Caco-2 (cell line): ENCODE data around the gene ERF. TPM values are rescaled to one million over a fixed set of nuclear protein-coding genes. Genes with fewer than 3 reads are reported as not detected.

Experiments used
- BruUV-seq: library from RNA; stranded (reverse); fragments of 400-500 nt; replicated peaks from 2 replicates; lab custom pipeline; 2021; lab: Mats Ljungman, UMichigan
- CTCF ChIA-PET: fragments of 300-600 bp; sonication (Branson Sonifier 250); formaldehyde crosslinking; loops from one replicate; lab custom pipeline; 2022; ENCODE audit warnings: antibody characterized with exemption; lab: Charles Lee
- POLR2A ChIA-PET: fragments of 300-600 bp; sonication (Branson Sonifier 250); formaldehyde crosslinking; loops from one replicate; lab custom pipeline; 2022; ENCODE audit warnings: antibody characterized with exemption; lab: Charles Lee
- DNase-seq, 2 experiments: peaks; one replicate each; pipeline versions ENCODE4 v3.0.0 to v3.0.0-alpha.2; 2020 to 2022
- H3K27me3 ChIP-seq: replicated peaks from 2 replicates; pipeline ENCODE4 v1.6.0; 2011; ENCODE audit warnings: low read length; ENCODE audit not compliant: control insufficient read depth, insufficient read depth
- H3K36me3 ChIP-seq: 2 replicates; pipeline ENCODE4 v1.5.1; 2011; ENCODE audit warnings: low read length; ENCODE audit not compliant: control insufficient read depth, insufficient read depth
- H3K4me1 ChIP-seq: fragments of 250-450 bp; sonication (Bioruptor Pico); 2 replicates; pipeline ENCODE4 v1.5.1; 2020; ENCODE audit warnings: mild to moderate bottlenecking
- H3K4me3 ChIP-seq: 2 replicates; pipeline ENCODE4 v1.5.1; 2011; ENCODE audit warnings: low read depth, mild to moderate bottlenecking, control low read depth, low read length
- H3K9me3 ChIP-seq: fragments of 250-450 bp; sonication (Bioruptor Pico); 2 replicates; pipeline ENCODE4 v1.5.1; 2020; ENCODE audit warnings: mild to moderate bottlenecking, moderate library complexity
- H3K27ac Mint-ChIP-seq: one replicate; pipeline ENCODE4 v1.8.0; 2022; ENCODE audit warnings: mixed read lengths; ENCODE audit not compliant: unreplicated experiment
- H3K27me3 Mint-ChIP-seq: one replicate; pipeline ENCODE4 v1.8.0; 2022; ENCODE audit warnings: mixed read lengths; ENCODE audit not compliant: insufficient read depth, unreplicated experiment
- H3K36me3 Mint-ChIP-seq: one replicate; pipeline ENCODE4 v1.8.0; 2022; ENCODE audit warnings: mild to moderate bottlenecking, mixed read lengths; ENCODE audit not compliant: insufficient read depth, unreplicated experiment
- H3K4me1 Mint-ChIP-seq: one replicate; pipeline ENCODE4 v1.8.0; 2022; ENCODE audit warnings: low read depth, mixed read lengths; ENCODE audit not compliant: unreplicated experiment
- H3K4me3 Mint-ChIP-seq: one replicate; pipeline ENCODE4 v1.8.0; 2022; ENCODE audit warnings: mild to moderate bottlenecking, moderate library complexity, mixed read lengths; ENCODE audit not compliant: unreplicated experiment
- H3K9me3 Mint-ChIP-seq: one replicate; pipeline ENCODE4 v1.8.0; 2022; ENCODE audit warnings: mixed read lengths; ENCODE audit not compliant: unreplicated experiment
- intact Hi-C: fragments of 100-400 bp; cut with micrococcal nuclease; formaldehyde crosslinking; loops from one replicate; pipeline ENCODE4 v1.10.0; 2022; ENCODE audit not compliant: unreplicated experiment
- total RNA-seq: library from RNA; stranded (reverse); gene quantifications from 2 replicates; pipeline ENCODE4 v1.2.3, GENCODE V29; 2022
- TF ChIP-seq, protein P1 (sequence below), 2 experiments: fragments of 200-600 bp in 1 of 2; IDR thresholded peaks; 1 replicate in 1 of 2; 2 replicates in 1 of 2; pipeline versions ENCODE4 v1.5.1 to v1.8.0; 2011 to 2022; ENCODE audit warnings: antibody characterized with exemption in 1 of 2, control low read depth in 1 of 2, inconsistent platforms in 1 of 2, low read depth in 1 of 2, low read length in 1 of 2, mild to moderate bottlenecking in 1 of 2, moderate library complexity in 1 of 2; ENCODE audit not compliant: insufficient read depth in 1 of 2, severe bottlenecking in 1 of 2, unreplicated experiment in 1 of 2

The ERF gene
- total RNA-seq, 1 experiment from 2014 or later: 149 TPM

DNA sequence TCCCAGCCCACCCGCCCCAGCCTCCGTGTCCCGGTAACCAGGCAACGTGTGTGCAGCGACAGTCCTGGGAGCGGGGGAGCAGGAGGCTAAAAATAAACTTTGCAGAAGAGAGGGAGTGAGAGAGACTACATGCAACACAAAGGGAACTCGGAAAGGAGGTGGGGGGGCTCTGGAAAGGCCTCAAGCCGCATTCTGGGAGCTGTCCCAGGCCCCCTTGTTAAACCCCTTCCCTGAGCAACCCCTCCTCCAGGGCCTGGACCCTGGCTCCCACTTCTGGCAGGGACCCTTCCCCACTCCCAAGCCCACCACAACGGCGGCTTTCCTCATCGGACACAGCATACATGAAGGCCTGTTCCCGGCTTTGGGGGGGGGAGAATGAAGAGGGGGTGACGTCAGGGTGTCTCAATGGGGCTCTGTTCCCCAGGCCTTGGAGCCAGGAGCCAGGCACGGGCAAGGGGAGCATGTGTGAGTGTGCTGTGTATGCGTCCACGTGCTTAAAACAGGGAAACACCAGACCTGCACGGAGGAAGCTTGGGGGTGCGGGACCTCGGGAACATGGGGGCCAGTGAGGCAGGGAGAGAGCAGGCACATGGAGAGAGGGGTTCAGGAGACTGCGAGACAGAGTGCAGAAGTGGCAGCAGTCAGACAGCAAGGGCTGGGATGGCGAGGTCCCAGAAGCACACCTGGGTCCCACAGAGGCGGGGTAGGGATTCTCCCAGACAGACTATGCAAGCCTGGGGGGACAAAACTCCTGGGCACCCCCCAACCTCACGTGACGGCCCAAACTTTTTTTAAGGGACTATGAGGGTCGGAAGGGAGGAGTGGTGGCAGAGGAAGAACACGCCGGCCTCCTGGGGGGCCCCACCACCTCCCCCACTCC, 2.3 kb downstream of the ERF start:
- Mint-ChIP-seq H3K27ac (peak overlapping the region; percentile 89), H3K9me3 (no peaks in the 10 kb centered on the region), H3K36me3 (peaks cover 62% of the 10 kb centered on the region), H3K27me3 (no peaks in the 10 kb centered on the region), H3K4me1 (peaks cover 21% of the 10 kb centered on the region), H3K4me3 (peak overlapping the region; percentile 87)
- TF ChIP-seq, protein P1, sequence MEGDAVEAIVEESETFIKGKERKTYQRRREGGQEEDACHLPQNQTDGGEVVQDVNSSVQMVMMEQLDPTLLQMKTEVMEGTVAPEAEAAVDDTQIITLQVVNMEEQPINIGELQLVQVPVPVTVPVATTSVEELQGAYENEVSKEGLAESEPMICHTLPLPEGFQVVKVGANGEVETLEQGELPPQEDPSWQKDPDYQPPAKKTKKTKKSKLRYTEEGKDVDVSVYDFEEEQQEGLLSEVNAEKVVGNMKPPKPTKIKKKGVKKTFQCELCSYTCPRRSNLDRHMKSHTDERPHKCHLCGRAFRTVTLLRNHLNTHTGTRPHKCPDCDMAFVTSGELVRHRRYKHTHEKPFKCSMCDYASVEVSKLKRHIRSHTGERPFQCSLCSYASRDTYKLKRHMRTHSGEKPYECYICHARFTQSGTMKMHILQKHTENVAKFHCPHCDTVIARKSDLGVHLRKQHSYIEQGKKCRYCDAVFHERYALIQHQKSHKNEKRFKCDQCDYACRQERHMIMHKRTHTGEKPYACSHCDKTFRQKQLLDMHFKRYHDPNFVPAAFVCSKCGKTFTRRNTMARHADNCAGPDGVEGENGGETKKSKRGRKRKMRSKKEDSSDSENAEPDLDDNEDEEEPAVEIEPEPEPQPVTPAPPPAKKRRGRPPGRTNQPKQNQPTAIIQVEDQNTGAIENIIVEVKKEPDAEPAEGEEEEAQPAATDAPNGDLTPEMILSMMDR (IDR thresholded peaks at IDR 0.05; ENCODE audit: insufficient read depth in 1 of 2, low read depth in 1 of 2, low read length in 1 of 2, severe bottlenecking in 1 of 2, unreplicated experiment in 1 of 2): no peak
- intact Hi-C loops: loop anchor here (1.0 kb wide), 1 partner anchor 8 kb away; no protein-coding TSS in a partner anchor
- ChIA-PET POLR2A (interaction anchor here (1.0 kb wide), 1 partner anchor 10 kb away, joined by 5 read pairs; no protein-coding TSS in a partner anchor), CTCF (no interaction called here)
- Histone ChIP-seq H3K4me1 (peaks cover 25% of the 10 kb centered on the region), H3K27me3 (no peaks in the 10 kb centered on the region), H3K4me3 (peak overlapping the region; percentile 74), H3K36me3 (peaks cover 5% of the 10 kb centered on the region), H3K9me3 (no peaks in the 10 kb centered on the region)
- no peak for DNase-seq
- BruUV-seq: TSS peak; percentile 28

DNA sequence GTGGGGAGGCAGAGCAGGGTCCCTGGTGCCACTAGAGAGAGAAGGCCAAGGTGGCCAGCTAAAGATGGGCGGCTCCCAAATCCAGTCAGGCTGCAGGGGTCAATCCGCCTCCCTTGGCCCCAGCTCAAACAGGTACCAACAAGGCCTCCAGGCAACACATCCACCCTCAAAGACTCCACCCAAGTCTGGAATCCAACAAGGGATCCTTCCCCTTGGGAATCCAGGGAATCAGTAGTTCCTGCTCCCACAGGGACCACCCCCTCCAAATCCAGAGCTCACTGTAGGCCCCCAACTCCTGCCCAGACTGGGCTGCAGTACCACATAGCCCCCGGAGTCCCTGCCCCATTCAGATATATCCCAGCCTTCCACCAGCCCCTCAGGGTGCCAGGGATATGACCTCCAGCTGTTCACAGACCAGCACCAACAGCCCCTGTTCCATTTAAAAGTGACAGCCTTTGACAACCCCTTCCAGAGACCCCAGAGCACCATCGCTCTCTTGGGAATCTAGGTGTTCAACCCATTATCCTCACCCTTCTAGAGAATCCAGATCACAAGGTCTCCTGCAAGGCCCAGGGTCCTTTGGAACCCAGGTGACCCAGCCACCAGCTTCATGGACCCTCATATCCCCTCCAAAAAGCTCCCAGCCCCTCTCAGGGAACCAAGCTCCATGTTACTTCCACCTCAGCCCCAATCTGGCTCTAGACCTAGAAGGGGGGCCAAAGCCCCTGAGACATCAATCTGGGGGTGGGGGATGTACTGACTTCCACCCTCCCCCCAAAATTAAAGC, 3.2 kb downstream of the ERF start:
- H3K4me1 ChIP-seq: peaks cover 26% of the 10 kb centered on the region
- POLR2A ChIA-PET: interaction anchor here (1.5 kb wide), 1 partner anchor 8 kb away, joined by 6 read pairs; no protein-coding TSS in a partner anchor
- no TSS peak for BruUV-seq

More for the DNA sequence above, 3.2 kb downstream of the ERF start:
- Mint-ChIP-seq H3K9me3 (no peaks in the 10 kb centered on the region), H3K27ac (peak overlapping the region; percentile 77), H3K4me3 (peak overlapping the region; percentile 87), H3K27me3 (no peaks in the 10 kb centered on the region), H3K4me1 (peaks cover 24% of the 10 kb centered on the region), H3K36me3 (peaks cover 67% of the 10 kb centered on the region)
- CTCF ChIA-PET: no interaction called here
- no peak for DNase-seq
- Histone ChIP-seq H3K27me3 (no peaks in the 10 kb centered on the region), H3K4me3 (no peak overlapping the region), H3K36me3 (peaks cover 5% of the 10 kb centered on the region), H3K9me3 (no peaks in the 10 kb centered on the region)
- intact Hi-C loops: no loop called here
- TF ChIP-seq, protein P1 (IDR thresholded peaks at IDR 0.05; ENCODE audit: insufficient read depth in 1 of 2, low read depth in 1 of 2, low read length in 1 of 2, severe bottlenecking in 1 of 2, unreplicated experiment in 1 of 2): no peak
